ENCODE data around the gene FRAT1. TPM values are rescaled to one million over a fixed set of nuclear protein-coding genes. Genes with fewer than 3 reads are reported as not detected.

Gene FRAT1
- total and polyA plus RNA-seq, 2 of the 13 experiments (the other 11 are each of a cell fraction or from before 2014, with no cell fraction given), result 1.7 to 2.3 TPM

DNA sequence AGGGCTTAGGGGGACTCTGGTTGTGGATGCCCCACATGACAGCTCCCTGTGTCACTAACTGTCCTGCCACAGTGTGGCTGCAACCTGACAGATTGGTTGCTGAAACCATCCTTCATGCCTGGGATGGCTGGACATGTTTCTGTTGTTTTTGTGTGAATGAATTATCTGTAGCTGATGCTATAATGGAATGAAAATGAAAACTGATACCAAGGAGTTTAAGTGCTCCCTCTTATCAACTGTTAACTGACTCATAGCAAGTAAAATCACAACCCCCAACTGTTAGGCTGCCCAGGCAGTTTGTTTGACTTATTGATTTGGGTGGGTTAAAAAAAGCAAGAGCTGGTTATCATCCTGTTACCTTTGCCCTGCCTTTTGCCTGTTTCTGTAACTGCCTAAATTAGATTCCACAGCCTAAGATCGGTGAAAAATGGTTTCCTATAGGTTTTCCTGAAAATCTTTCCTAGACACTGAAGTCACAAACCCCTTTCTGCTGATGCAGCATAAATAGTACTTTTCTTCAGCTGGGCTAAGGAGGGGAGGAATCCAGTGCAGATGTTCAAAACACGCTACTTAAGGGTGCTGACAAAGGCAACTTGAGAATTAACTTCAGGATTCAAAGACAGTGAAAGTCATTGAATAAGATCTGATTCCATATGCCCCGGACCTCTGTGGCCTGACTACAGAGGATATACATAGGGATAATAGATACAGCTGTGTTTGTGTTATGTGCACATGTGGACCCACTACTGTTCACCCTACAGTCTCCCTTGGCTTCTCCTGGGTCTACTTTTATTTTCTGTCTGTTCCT, 9.8 kb downstream of the FRAT1 start (continued):
- TF ChIP-seq TGIF2 (CRISPR knock-in tag; IDR thresholded peaks at IDR 0.05), result 0 out of 2 replicates have a peak, but pooled peaks have one; percentile 69
- no peak for TF ChIP-seq NONO (IDR thresholded peaks at IDR 0.05)
- TF ChIP-seq NONO (CRISPR knock-in tag; conservative IDR thresholded peaks at IDR 0.05), result 0 out of 2 replicates have a peak, but pooled peaks have one; percentile 49
- TF ChIP-seq KDM2A (CRISPR knock-in tag; IDR thresholded peaks at IDR 0.05; ENCODE audit: borderline replicate concordance, low read depth), result no peak
- no peak for TF ChIP-seq ZNF460 (CRISPR knock-in tag; IDR thresholded peaks at IDR 0.05; ENCODE audit: borderline replicate concordance)
- 0 out of 2 replicates have a peak, but pooled peaks have one; percentile 51 for TF ChIP-seq TP53 (CRISPR knock-in tag; conservative IDR thresholded peaks at IDR 0.05)
- peak; percentile 63; the same call in 1 of the 2 replicates for TF ChIP-seq JUND (CRISPR knock-in tag; IDR thresholded peaks at IDR 0.05)
- TF ChIP-seq FOXO1 (CRISPR knock-in tag; IDR thresholded peaks at IDR 0.05), result peak; percentile 75; the same call in 1 of the 2 replicates
- peak; percentile 59; the same call in 1 of the 2 replicates for TF ChIP-seq KAT2B (IDR thresholded peaks at IDR 0.05; ENCODE audit: borderline replicate concordance, low read depth, low read length)
- peak; percentile 90; the same call in 1 of the 2 replicates for TF ChIP-seq ZNF362 (CRISPR knock-in tag; IDR thresholded peaks at IDR 0.05; ENCODE audit: borderline replicate concordance)
- peak; percentile 20; the same call in 1 of the 2 replicates for TF ChIP-seq ZMYM3 (CRISPR knock-in tag; IDR thresholded peaks at IDR 0.05)
- peak; percentile 61 for TF ChIP-seq ERF (CRISPR knock-in tag; IDR thresholded peaks at IDR 0.05)
- no peak for TF ChIP-seq NR1H2 (CRISPR knock-in tag; IDR thresholded peaks at IDR 0.05; ENCODE audit: borderline replicate concordance, low read depth)
- TF ChIP-seq ZNF747 (CRISPR knock-in tag; IDR thresholded peaks at IDR 0.05; ENCODE audit: borderline replicate concordance), result no peak
- TF ChIP-seq, protein P1, sequence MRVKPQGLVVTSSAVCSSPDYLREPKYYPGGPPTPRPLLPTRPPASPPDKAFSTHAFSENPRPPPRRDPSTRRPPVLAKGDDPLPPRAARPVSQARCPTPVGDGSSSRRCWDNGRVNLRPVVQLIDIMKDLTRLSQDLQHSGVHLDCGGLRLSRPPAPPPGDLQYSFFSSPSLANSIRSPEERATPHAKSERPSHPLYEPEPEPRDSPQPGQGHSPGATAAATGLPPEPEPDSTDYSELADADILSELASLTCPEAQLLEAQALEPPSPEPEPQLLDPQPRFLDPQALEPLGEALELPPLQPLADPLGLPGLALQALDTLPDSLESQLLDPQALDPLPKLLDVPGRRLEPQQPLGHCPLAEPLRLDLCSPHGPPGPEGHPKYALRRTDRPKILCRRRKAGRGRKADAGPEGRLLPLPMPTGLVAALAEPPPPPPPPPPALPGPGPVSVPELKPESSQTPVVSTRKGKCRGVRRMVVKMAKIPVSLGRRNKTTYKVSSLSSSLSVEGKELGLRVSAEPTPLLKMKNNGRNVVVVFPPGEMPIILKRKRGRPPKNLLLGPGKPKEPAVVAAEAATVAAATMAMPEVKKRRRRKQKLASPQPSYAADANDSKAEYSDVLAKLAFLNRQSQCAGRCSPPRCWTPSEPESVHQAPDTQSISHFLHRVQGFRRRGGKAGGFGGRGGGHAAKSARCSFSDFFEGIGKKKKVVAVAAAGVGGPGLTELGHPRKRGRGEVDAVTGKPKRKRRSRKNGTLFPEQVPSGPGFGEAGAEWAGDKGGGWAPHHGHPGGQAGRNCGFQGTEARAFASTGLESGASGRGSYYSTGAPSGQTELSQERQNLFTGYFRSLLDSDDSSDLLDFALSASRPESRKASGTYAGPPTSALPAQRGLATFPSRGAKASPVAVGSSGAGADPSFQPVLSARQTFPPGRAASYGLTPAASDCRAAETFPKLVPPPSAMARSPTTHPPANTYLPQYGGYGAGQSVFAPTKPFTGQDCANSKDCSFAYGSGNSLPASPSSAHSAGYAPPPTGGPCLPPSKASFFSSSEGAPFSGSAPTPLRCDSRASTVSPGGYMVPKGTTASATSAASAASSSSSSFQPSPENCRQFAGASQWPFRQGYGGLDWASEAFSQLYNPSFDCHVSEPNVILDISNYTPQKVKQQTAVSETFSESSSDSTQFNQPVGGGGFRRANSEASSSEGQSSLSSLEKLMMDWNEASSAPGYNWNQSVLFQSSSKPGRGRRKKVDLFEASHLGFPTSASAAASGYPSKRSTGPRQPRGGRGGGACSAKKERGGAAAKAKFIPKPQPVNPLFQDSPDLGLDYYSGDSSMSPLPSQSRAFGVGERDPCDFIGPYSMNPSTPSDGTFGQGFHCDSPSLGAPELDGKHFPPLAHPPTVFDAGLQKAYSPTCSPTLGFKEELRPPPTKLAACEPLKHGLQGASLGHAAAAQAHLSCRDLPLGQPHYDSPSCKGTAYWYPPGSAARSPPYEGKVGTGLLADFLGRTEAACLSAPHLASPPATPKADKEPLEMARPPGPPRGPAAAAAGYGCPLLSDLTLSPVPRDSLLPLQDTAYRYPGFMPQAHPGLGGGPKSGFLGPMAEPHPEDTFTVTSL (CRISPR knock-in tag; IDR thresholded peaks at IDR 0.05; ENCODE audit: borderline replicate concordance), result peak; percentile 51; the same call in 1 of the 2 replicates
- peak; percentile 66; the same call in 1 of the 2 replicates for TF ChIP-seq KDM1A (CRISPR knock-in tag; IDR thresholded peaks at IDR 0.05)
- TF ChIP-seq ISL2 (CRISPR knock-in tag; IDR thresholded peaks at IDR 0.05), result peak; percentile 90
- peak; percentile 87 for TF ChIP-seq HNF4A (CRISPR knock-in tag; IDR thresholded peaks at IDR 0.05)
- TF ChIP-seq ZKSCAN8 (CRISPR knock-in tag; IDR thresholded peaks at IDR 0.05; ENCODE audit: borderline replicate concordance), result peak; percentile 77; the same call in 1 of the 2 replicates
- TF ChIP-seq U2AF1 (optimal IDR thresholded peaks at IDR 0.05; ENCODE audit: low read depth, low read length), result no peak
- peak; percentile 83 for TF ChIP-seq SIX4 (CRISPR knock-in tag; IDR thresholded peaks at IDR 0.05)
- 0 out of 2 replicates have a peak, but pooled peaks have one; percentile 48 for TF ChIP-seq KAT8 (CRISPR knock-in tag; IDR thresholded peaks at IDR 0.05)
- peak; percentile 78; the same call in 1 of the 2 replicates for TF ChIP-seq ZNF331 (CRISPR knock-in tag; IDR thresholded peaks at IDR 0.05)
- TF ChIP-seq ZSCAN9 (CRISPR knock-in tag; IDR thresholded peaks at IDR 0.05; ENCODE audit: borderline replicate concordance), result 0 out of 2 replicates have a peak, but pooled peaks have one; percentile 58
- TF ChIP-seq DNMT3B (CRISPR knock-in tag; conservative IDR thresholded peaks at IDR 0.05), result peak; percentile 68; the same call in 1 of the 2 replicates

All from HepG2 (cell line).